ENCODE results near the gene CADPS2. TPM values are rescaled to one million over a fixed set of nuclear protein-coding genes. Genes with fewer than 3 reads are reported as not detected.

The CADPS2 gene
- polyA plus RNA-seq, 1 experiment = 0.38 TPM

DNA sequence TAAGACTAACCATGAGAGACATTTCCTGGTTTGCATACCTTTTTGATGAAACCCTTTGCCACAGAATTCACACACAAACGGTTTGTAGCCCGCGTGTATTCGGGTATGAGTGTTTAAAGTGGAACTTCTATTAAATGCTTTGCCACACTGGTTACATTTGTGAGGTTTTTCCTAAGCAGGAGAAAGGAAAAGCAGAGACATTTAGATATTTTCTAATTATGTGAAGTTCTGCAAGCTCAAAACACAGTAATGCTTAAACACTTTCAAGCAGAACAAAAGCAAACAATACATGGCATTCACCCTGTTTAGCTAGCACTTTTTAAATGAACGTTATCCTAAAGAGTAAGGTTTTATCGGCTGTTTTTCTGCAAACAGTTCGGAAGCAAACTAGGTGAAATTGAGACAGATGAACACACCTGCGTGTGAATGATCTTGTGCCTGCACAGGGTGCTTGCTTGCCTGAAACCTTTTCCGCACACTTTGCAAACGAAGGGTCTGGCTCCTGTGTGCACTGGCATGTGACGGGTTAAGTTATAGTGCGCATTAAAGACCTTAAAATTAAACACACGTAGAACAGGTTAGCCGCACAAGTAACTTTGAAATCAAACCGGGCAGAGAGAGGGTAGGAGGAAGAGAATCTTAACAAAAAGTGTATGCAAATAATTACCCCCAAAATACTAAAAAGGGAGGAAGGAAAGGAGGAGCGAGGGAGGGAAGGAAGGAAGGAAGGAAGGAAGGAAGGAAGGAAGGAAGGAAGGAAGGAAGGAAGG lies 583.3 kb downstream of the CADPS2 start:
- ChIA-PET POLR2A (no interaction called here), CTCF (no interaction called here)
- peaks cover 59% of the 10 kb centered on the region for H3K27me3 ChIP-seq (ENCODE audit: control insufficient read depth, insufficient read depth, low read length)
- H3K36me3 ChIP-seq (ENCODE audit: control insufficient read depth, insufficient read depth, low read length) = no peaks in the 10 kb centered on the region
- DNase-seq (ENCODE audit: low read depth) = no peak
- TF ChIP-seq CTCF (IDR thresholded peaks at IDR 0.05; ENCODE audit: insufficient read depth, low read depth, low read length) = no peak
- no peak overlapping the region for H3K4me3 ChIP-seq (ENCODE audit: low read depth, low read length)

- TF ChIP-seq CTCF (IDR thresholded peaks at IDR 0.05; ENCODE audit: insufficient read depth, low read depth, low read length) = no peak
- ChIA-PET CTCF (no interaction called here), POLR2A (no interaction called here)
- DNase-seq (ENCODE audit: low read depth) = no peak
- no peaks in the 10 kb centered on the region for H3K36me3 ChIP-seq (ENCODE audit: control insufficient read depth, insufficient read depth, low read length)
- peaks cover 56% of the 10 kb centered on the region for H3K27me3 ChIP-seq (ENCODE audit: control insufficient read depth, insufficient read depth, low read length)
- no peak overlapping the region for H3K4me3 ChIP-seq (ENCODE audit: low read depth, low read length)
These were observed 584.2 kb downstream of the CADPS2 start for GRCh38 chr7:122301858-122302760.

DNA sequence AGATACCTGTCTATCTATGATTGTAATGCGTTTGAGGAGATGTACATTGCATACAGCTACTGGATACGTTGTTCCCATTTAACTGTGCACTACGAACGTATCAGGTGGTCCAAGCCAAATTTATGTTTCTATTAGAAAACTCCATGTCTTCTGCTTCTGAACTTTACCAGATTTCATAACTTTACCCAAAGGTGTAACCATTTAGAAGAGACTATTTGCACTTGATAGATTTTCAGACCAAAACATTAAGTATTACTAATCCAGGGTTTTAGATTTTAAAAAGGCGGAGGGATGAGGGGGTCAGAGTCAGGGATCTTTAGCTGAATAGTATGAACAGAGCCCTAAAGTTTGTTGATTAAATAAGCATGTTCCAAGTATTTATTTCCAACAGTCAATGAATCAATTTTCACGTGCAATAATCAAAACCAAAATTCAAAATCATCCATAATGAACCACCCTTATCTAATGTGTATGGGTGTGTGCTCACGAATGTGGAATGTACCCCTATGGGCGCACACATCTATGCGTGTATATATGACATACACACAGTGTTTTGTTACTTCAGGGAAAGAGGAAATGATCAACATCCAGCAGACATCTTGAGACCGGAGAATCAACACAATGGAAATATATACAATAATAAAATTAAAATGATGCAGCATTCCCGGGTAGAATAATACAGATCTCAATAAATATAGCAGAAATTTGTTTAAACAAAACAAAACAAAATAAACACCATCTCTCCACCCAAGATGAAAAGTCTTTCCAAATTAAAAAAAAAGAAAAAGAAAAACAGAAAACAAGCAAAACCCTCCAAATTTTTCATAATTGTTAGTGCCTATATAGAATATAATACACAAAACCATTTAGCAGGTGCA lies 585.1 kb downstream of the CADPS2 start:
- DNase-seq (ENCODE audit: low read depth) = no peak
- Histone ChIP-seq H3K36me3 (ENCODE audit: control insufficient read depth, insufficient read depth, low read length) (no peaks in the 10 kb centered on the region), H3K27me3 (ENCODE audit: control insufficient read depth, insufficient read depth, low read length) (peaks cover 48% of the 10 kb centered on the region), H3K4me3 (ENCODE audit: low read depth, low read length) (no peak overlapping the region)
- POLR2A ChIA-PET = no interaction called here
- CTCF ChIA-PET = no interaction called here
- TF ChIP-seq CTCF (IDR thresholded peaks at IDR 0.05; ENCODE audit: insufficient read depth, low read depth, low read length) = no peak

GRCh38 chr7:122300211-122300932 lies 585.9 kb downstream of the CADPS2 start:
- DNase-seq (ENCODE audit: low read depth) = no peak
- TF ChIP-seq CTCF (IDR thresholded peaks at IDR 0.05; ENCODE audit: insufficient read depth, low read depth, low read length) = no peak
- H3K27me3 ChIP-seq (ENCODE audit: control insufficient read depth, insufficient read depth, low read length) = peaks cover 40% of the 10 kb centered on the region

More at GRCh38 chr7:122300211-122300932, 585.9 kb downstream of the CADPS2 start:
- ChIA-PET CTCF (no interaction called here), POLR2A (no interaction called here)
- Histone ChIP-seq H3K36me3 (ENCODE audit: control insufficient read depth, insufficient read depth, low read length) (no peaks in the 10 kb centered on the region), H3K4me3 (ENCODE audit: low read depth, low read length) (no peak overlapping the region)
